Measurements from ENCODE around the gene LMO4.

Gene LMO4

DNA sequence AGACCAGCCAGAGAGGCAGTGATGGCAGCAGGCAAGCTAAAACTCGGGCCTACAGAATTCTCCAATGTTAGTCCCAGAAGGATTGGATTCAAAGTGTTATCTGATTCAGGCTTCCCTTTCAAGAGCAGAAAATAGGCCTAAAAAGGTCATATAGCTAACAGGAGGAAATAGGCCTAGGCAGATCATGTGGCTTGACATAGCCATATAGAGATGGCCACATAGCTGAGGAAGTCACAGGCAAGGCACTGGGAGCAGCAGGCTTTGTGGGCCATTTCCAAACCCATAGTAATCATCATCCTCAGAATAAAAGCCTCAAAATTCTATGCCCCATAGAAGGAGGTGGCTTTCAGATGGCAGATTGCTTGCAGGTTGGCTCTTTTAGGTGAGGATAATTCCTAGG is 29.0 kb upstream of the LMO4 start:
- Histone ChIP-seq H3K27me3 (ENCODE audit: low read length) (no peaks in the 10 kb centered on the region), H3K4me3 (ENCODE audit: insufficient read depth, low read length, poor library complexity, severe bottlenecking) (no peak overlapping the region), H2AFZ (ENCODE audit: low read depth, low read length, severe bottlenecking) (no peak overlapping the region), H3K4me2 (ENCODE audit: low read depth, low read length, poor library complexity, severe bottlenecking) (no peak overlapping the region), H4K20me1 (ENCODE audit: low read depth, low read length) (no peaks in the 10 kb centered on the region), H3F3A (ENCODE audit: insufficient read depth) (no peaks in the 10 kb centered on the region), H3K9me2 (replicated peaks; ENCODE audit: insufficient read depth, low read length) (no peaks in the 10 kb centered on the region), H3K27ac (ENCODE audit: low read depth, low read length) (no peak overlapping the region), H3K36me3 (ENCODE audit: low read length) (no peaks in the 10 kb centered on the region), H3K9ac (ENCODE audit: low read length) (no peak overlapping the region), H3K79me2 (ENCODE audit: insufficient read depth, low read length) (no peaks in the 10 kb centered on the region), H3K9me3 (ENCODE audit: insufficient read depth, low read length) (no peaks in the 10 kb centered on the region)
- TF ChIP-seq CTCF (IDR thresholded peaks at IDR 0.05; ENCODE audit: insufficient read depth, low read length, poor library complexity, severe bottlenecking), result no peak
- TF ChIP-seq EZH2phosphoT487 (conservative IDR thresholded peaks at IDR 0.05; ENCODE audit: low read length), result no peak

DNA sequence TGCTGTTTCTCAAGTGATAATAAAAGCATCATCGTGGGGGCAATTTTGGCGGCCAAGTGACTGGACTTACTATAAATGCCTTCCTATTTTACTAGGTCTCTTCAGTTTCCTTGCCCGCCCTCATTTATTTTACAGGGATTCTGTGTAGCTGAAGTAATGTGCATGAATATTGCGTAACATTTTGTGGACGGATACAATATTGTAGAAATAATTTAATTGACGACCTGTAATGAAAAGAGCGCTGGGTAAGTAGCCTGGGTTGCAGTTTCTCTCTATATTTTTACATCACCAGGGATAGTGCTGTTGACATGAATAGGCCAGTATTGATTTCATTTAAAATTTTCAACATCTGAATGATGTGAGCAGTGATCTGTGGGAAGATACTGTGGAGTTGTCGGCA is 28.1 kb upstream of the LMO4 start:
- H3K79me2 ChIP-seq (ENCODE audit: insufficient read depth, low read length), result no peaks in the 10 kb centered on the region
- no peak overlapping the region for H3K4me3 ChIP-seq (ENCODE audit: insufficient read depth, low read length, poor library complexity, severe bottlenecking)
- TF ChIP-seq EZH2phosphoT487 (conservative IDR thresholded peaks at IDR 0.05; ENCODE audit: low read length) (no peak), CTCF (IDR thresholded peaks at IDR 0.05; ENCODE audit: insufficient read depth, low read length, poor library complexity, severe bottlenecking) (no peak)
- H4K20me1 ChIP-seq (ENCODE audit: low read depth, low read length), result no peaks in the 10 kb centered on the region
- no peaks in the 10 kb centered on the region for H3F3A ChIP-seq (ENCODE audit: insufficient read depth)
- H3K9me2 ChIP-seq (replicated peaks; ENCODE audit: insufficient read depth, low read length), result no peaks in the 10 kb centered on the region
- no peak overlapping the region for H2AFZ ChIP-seq (ENCODE audit: low read depth, low read length, severe bottlenecking)
- no peaks in the 10 kb centered on the region for H3K27me3 ChIP-seq (ENCODE audit: low read length)
- H3K4me2 ChIP-seq (ENCODE audit: low read depth, low read length, poor library complexity, severe bottlenecking), result no peak overlapping the region
- H3K36me3 ChIP-seq (ENCODE audit: low read length), result no peaks in the 10 kb centered on the region
- H3K9me3 ChIP-seq (ENCODE audit: insufficient read depth, low read length), result no peaks in the 10 kb centered on the region
- H3K27ac ChIP-seq (ENCODE audit: low read depth, low read length), result no peak overlapping the region
- no peak overlapping the region for H3K9ac ChIP-seq (ENCODE audit: low read length)

DNA sequence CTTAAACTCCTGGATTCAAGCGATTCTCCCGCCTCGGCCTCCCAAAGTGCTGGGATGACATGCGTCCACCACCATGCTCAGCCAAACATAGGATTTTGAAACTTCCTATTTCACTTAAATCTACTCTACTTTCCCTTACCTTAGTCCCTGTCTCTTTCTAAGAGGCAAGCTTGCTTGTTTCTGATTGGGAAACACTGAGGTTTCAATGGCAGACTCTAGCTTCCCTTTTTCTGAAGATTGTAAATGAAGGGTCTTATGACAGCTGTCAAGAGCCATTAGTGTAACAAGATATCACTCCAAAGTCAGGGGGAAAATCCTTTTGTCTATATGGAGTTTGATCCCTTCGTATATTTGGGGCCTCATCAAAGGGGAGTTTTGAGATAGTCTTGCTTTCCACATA is 23.5 kb upstream of the LMO4 start:
- Histone ChIP-seq H3K4me2 (ENCODE audit: low read depth, low read length, poor library complexity, severe bottlenecking) (no peak overlapping the region), H3K79me2 (ENCODE audit: insufficient read depth, low read length) (no peaks in the 10 kb centered on the region), H3K9me3 (ENCODE audit: insufficient read depth, low read length) (no peaks in the 10 kb centered on the region), H4K20me1 (ENCODE audit: low read depth, low read length) (no peaks in the 10 kb centered on the region), H3K9me2 (replicated peaks; ENCODE audit: insufficient read depth, low read length) (no peaks in the 10 kb centered on the region), H3F3A (ENCODE audit: insufficient read depth) (no peaks in the 10 kb centered on the region), H3K27me3 (ENCODE audit: low read length) (no peaks in the 10 kb centered on the region), H3K27ac (ENCODE audit: low read depth, low read length) (no peak overlapping the region), H3K36me3 (ENCODE audit: low read length) (no peaks in the 10 kb centered on the region), H2AFZ (ENCODE audit: low read depth, low read length, severe bottlenecking) (no peak overlapping the region), H3K4me3 (ENCODE audit: insufficient read depth, low read length, poor library complexity, severe bottlenecking) (no peak overlapping the region), H3K9ac (ENCODE audit: low read length) (no peak overlapping the region)
- TF ChIP-seq CTCF (IDR thresholded peaks at IDR 0.05; ENCODE audit: insufficient read depth, low read length, poor library complexity, severe bottlenecking) (no peak), EZH2phosphoT487 (conservative IDR thresholded peaks at IDR 0.05; ENCODE audit: low read length) (no peak)

- H3F3A ChIP-seq (ENCODE audit: insufficient read depth), result no peaks in the 10 kb centered on the region
- H3K9me3 ChIP-seq (ENCODE audit: insufficient read depth, low read length), result no peaks in the 10 kb centered on the region
- no peak overlapping the region for H3K4me2 ChIP-seq (ENCODE audit: low read depth, low read length, poor library complexity, severe bottlenecking)
- H2AFZ ChIP-seq (ENCODE audit: low read depth, low read length, severe bottlenecking), result no peak overlapping the region
- TF ChIP-seq EZH2phosphoT487 (conservative IDR thresholded peaks at IDR 0.05; ENCODE audit: low read length) (no peak), CTCF (IDR thresholded peaks at IDR 0.05; ENCODE audit: insufficient read depth, low read length, poor library complexity, severe bottlenecking) (no peak)
- H3K27ac ChIP-seq (ENCODE audit: low read depth, low read length), result no peak overlapping the region
- no peak overlapping the region for H3K4me3 ChIP-seq (ENCODE audit: insufficient read depth, low read length, poor library complexity, severe bottlenecking)
- no peaks in the 10 kb centered on the region for H3K79me2 ChIP-seq (ENCODE audit: insufficient read depth, low read length)
- H3K9ac ChIP-seq (ENCODE audit: low read length), result no peak overlapping the region
- no peaks in the 10 kb centered on the region for H3K9me2 ChIP-seq (replicated peaks; ENCODE audit: insufficient read depth, low read length)
- no peaks in the 10 kb centered on the region for H3K36me3 ChIP-seq (ENCODE audit: low read length)
- no peaks in the 10 kb centered on the region for H3K27me3 ChIP-seq (ENCODE audit: low read length)
- no peaks in the 10 kb centered on the region for H4K20me1 ChIP-seq (ENCODE audit: low read depth, low read length)
These were observed 22.9 kb upstream of the LMO4 start for GRCh38 chr1:87305762-87306161.
